GM18520 (cell line): ENCODE measurements around the gene GALNT9.
"Not testable (repeated sequence)": the region's sequence is repeated elsewhere in the genome, so short reads cannot be mapped to it uniquely, and the experiment has no call there.

ENCODE experiments used
- ATAC-seq: cut with Tn5 transposase; IDR thresholded peaks from one replicate; pipeline ENCODE4 v1.9.1; 2021; ENCODE audit not compliant: unreplicated experiment

Gene GALNT9

GRCh38 chr12:132358241-132359225 lies 29.1 kb upstream of the GALNT9 start:
- not testable (repeated sequence) for ATAC-seq

GRCh38 chr12:132357623-132358186 lies 28.3 kb upstream of the GALNT9 start:
- no peak for ATAC-seq

GRCh38 chr12:132356691-132357622 lies 27.6 kb upstream of the GALNT9 start:
- no peak for ATAC-seq

GRCh38 chr12:132355742-132356681 lies 26.6 kb upstream of the GALNT9 start:
- ATAC-seq, result no peak

GRCh38 chr12:132354982-132355680 lies 25.7 kb upstream of the GALNT9 start:
- no peak for ATAC-seq

- ATAC-seq, result no peak
These were observed 25.0 kb upstream of the GALNT9 start for GRCh38 chr12:132354211-132354981.

GRCh38 chr12:132353811-132354210 lies 24.4 kb upstream of the GALNT9 start:
- ATAC-seq, result no peak

- no peak for ATAC-seq
These were observed 23.8 kb upstream of the GALNT9 start for GRCh38 chr12:132352896-132353800.

GRCh38 chr12:132351751-132352495 lies 22.5 kb upstream of the GALNT9 start:
- ATAC-seq, result no peak

GRCh38 chr12:132349501-132350131 lies 20.2 kb upstream of the GALNT9 start:
- ATAC-seq, result no peak

GRCh38 chr12:132348176-132348575 lies 18.8 kb upstream of the GALNT9 start:
- no peak for ATAC-seq

- no peak for ATAC-seq
These were observed 17.9 kb upstream of the GALNT9 start for GRCh38 chr12:132347176-132347855.

- ATAC-seq, result no peak
These were observed 17.2 kb upstream of the GALNT9 start for GRCh38 chr12:132346471-132347175.

GRCh38 chr12:132345561-132346200 lies 16.3 kb upstream of the GALNT9 start:
- no peak for ATAC-seq

- ATAC-seq, result no peak
These were observed 15.7 kb upstream of the GALNT9 start for GRCh38 chr12:132345126-132345525.
